BE2C (cell line): ENCODE results near the gene EXT2.

Experiments
- DNase-seq: peaks from one replicate; pipeline ENCODE4 v3.0.0-alpha.2; 2020
- H3K27me3 ChIP-seq: fragments of 250-450 bp; sonication (Bioruptor Pico); 2 replicates; pipeline ENCODE4 v1.5.1; 2020; ENCODE audit warnings: mild to moderate bottlenecking
- H3K36me3 ChIP-seq: fragments of 250-450 bp; sonication (Bioruptor Pico); 2 replicates; pipeline ENCODE4 v1.5.1; 2020; ENCODE audit warnings: mild to moderate bottlenecking
- H3K4me1 ChIP-seq: fragments of 250-450 bp; sonication (Bioruptor Pico); 2 replicates; pipeline ENCODE4 v1.5.1; 2020
- H3K4me3 ChIP-seq: 2 replicates; pipeline ENCODE4 v1.5.1; 2011; ENCODE audit warnings: low read depth, low read length
- H3K9me3 ChIP-seq: fragments of 250-450 bp; sonication (Bioruptor Pico); 2 replicates; pipeline ENCODE4 v1.5.1; 2020
- CTCF ChIP-seq: IDR thresholded peaks from 2 replicates; pipeline ENCODE4 v1.5.1; 2012; ENCODE audit warnings: mild to moderate bottlenecking, low read depth, low read length

Gene EXT2

GRCh38 chr11:44250421-44250820 lies 154.9 kb downstream of the EXT2 start:
- Histone ChIP-seq H3K4me3 (no peak overlapping the region), H3K4me1 (no peaks in the 10 kb centered on the region), H3K27me3 (no peaks in the 10 kb centered on the region), H3K36me3 (no peaks in the 10 kb centered on the region), H3K9me3 (no peaks in the 10 kb centered on the region)
- TF ChIP-seq CTCF: no peak
- DNase-seq: no peak

- H3K9me3 ChIP-seq: no peaks in the 10 kb centered on the region
- DNase-seq: no peak
- no peak overlapping the region for H3K4me3 ChIP-seq
- H3K36me3 ChIP-seq: no peaks in the 10 kb centered on the region
- no peak for TF ChIP-seq CTCF
- no peaks in the 10 kb centered on the region for H3K27me3 ChIP-seq
- no peaks in the 10 kb centered on the region for H3K4me1 ChIP-seq
These were observed 157.6 kb downstream of the EXT2 start for GRCh38 chr11:44252999-44253602.

GRCh38 chr11:44255406-44256071 lies 160.1 kb downstream of the EXT2 start:
- H3K9me3 ChIP-seq: no peaks in the 10 kb centered on the region
- no peaks in the 10 kb centered on the region for H3K4me1 ChIP-seq
- H3K36me3 ChIP-seq: no peaks in the 10 kb centered on the region
- no peaks in the 10 kb centered on the region for H3K27me3 ChIP-seq
- H3K4me3 ChIP-seq: no peak overlapping the region
- no peak for DNase-seq
- TF ChIP-seq CTCF: no peak

DNA sequence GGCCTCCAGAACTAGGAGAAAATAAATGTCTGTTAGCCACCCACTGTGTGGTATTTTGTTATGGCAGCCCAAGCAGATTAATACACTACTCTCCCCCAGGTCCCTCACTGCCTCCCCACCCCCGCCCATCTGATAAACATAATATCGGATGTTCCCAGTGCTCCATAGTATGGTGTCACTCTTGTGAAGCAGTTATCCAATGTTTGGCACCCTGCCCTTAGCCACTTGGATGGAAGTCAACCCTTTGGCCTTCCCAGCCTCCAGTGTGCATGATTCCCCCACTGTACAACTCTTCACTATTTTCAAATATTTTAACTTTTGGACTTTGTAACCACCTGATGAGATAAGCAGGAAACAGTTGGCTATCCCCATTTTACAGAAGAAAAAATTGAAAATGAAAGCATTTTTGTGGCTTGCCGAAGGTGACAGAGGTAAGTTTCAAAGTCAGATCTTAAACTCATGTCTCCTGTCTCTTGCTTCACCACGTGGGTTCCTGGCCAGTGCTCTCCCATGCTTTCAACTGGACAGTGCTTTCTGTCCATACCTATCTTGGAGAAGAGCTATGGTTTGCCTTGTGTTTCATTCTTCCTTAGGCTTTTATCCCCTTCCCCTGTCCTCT lies 161.3 kb downstream of the EXT2 start:
- no peak for TF ChIP-seq CTCF
- no peak for DNase-seq
- no peaks in the 10 kb centered on the region for H3K4me1 ChIP-seq
- no peak overlapping the region for H3K4me3 ChIP-seq
- H3K27me3 ChIP-seq: no peaks in the 10 kb centered on the region
- no peaks in the 10 kb centered on the region for H3K9me3 ChIP-seq
- no peaks in the 10 kb centered on the region for H3K36me3 ChIP-seq

DNA sequence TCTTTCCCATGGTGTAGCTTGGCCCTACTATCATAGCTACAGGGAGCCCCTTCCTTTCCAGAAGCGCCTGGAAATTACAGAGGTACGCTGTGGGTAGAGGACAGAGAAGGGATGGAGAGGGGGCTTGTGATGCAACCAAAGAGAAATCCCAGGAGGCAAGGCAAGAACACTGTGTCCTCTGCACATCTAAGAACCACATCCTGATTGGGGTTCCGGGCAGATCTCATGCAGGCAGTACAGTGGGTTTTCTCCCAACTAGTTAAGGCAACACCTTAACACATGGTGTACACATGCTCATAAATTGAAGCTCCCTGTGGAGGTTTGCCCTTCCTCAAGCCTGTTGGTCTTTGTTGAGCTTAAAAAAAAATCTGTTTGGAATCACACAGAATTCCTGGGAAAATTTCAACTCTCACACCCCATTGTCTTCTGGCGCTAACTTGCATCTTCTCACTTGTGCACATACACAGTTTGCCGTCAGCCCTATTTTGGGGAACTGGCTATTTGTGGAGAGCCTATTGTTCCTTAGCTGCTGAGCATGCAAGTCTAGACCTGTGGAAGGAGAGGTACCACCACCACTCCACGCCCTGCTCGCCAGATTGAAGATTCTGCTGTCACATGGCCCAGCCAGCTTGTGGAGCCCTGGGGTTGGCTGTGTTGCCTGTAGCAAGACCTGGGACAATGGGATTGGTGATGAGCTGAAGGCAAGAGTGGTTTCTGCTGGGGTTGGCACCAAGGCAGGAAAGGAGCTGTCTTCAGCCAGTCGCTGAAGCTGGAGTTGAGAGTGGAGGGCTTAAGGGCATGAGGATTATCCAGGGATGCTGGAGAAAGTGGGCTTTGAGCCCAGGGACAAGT lies 162.1 kb downstream of the EXT2 start:
- DNase-seq: no peak

More for the DNA sequence above, 162.1 kb downstream of the EXT2 start:
- Histone ChIP-seq H3K4me1 (no peaks in the 10 kb centered on the region), H3K9me3 (no peaks in the 10 kb centered on the region), H3K36me3 (no peaks in the 10 kb centered on the region), H3K27me3 (no peaks in the 10 kb centered on the region), H3K4me3 (no peak overlapping the region)
- no peak for TF ChIP-seq CTCF
